GM12878 (cell line): Measurements from ENCODE around the gene SAMSN1. TPM values are rescaled to one million over a fixed set of nuclear protein-coding genes. Genes with fewer than 3 reads are reported as not detected.

Source experiments
- CREB1 ChIP-seq: IDR thresholded peaks from 2 replicates; pipeline ENCODE4 v1.6.1; 2012; ENCODE audit warnings: low read depth, mild to moderate bottlenecking, inconsistent platforms
- FOS ChIP-seq: IDR thresholded peaks from 3 replicates; pipeline ENCODE4 v1.6.1; 2011; ENCODE audit warnings: borderline replicate concordance; ENCODE audit not compliant: insufficient read length; ENCODE audit errors: extremely low read depth
- HDAC2 ChIP-seq: fragments of 200-600 bp; sonication (generic); IDR thresholded peaks from 2 replicates; pipeline ENCODE4 v1.6.1; 2017
- IKZF1 ChIP-seq: fragments of 450-650 bp; conservative IDR thresholded peaks from 2 replicates; pipeline ENCODE4 v1.6.1; 2017; ENCODE audit warnings: antibody characterized with exemption, mild to moderate bottlenecking
- IRF3 ChIP-seq: fragments of 450-650 bp; IDR thresholded peaks from 2 replicates; pipeline ENCODE4 v1.6.1; 2014; ENCODE audit warnings: mild to moderate bottlenecking
- MTA2 ChIP-seq: fragments of 450-650 bp; IDR thresholded peaks from 2 replicates; pipeline ENCODE4 v1.6.1; 2016; ENCODE audit warnings: low read depth, mild to moderate bottlenecking, moderate library complexity
- MYC ChIP-seq: IDR thresholded peaks from 2 replicates; pipeline ENCODE4 v1.6.1; 2011; ENCODE audit warnings: mild to moderate bottlenecking, low read length, moderate library complexity, inconsistent platforms; ENCODE audit not compliant: insufficient read depth, insufficient replicate concordance, insufficient read length, severe bottlenecking
- POLR2A ChIP-seq: IDR thresholded peaks from 2 replicates; pipeline ENCODE4 v1.6.1; 2011; ENCODE audit warnings: low read depth, mild to moderate bottlenecking, low read length
- POU2F2 ChIP-seq: IDR thresholded peaks from 3 replicates; pipeline ENCODE4 v1.6.1; 2011; ENCODE audit warnings: low read depth, mild to moderate bottlenecking, low read length, borderline replicate concordance
- RBBP5 ChIP-seq: fragments of 200-600 bp; sonication (generic); conservative IDR thresholded peaks from 2 replicates; pipeline ENCODE4 v1.6.1; 2016
- SIN3A ChIP-seq: IDR thresholded peaks from 2 replicates; pipeline ENCODE4 v1.6.1; 2012; ENCODE audit warnings: low read depth, low read length, improper control_type of control experiment
- SMAD5 ChIP-seq: IDR thresholded peaks from 2 replicates; pipeline ENCODE4 v1.6.1; 2016; ENCODE audit warnings: antibody characterized with exemption, low read depth
- SRF ChIP-seq, 2 experiments: IDR thresholded peaks; 2 replicates each; pipeline ENCODE4 v1.6.1; 2011; ENCODE audit warnings: low read depth in 2 of 2, low read length in 2 of 2, mild to moderate bottlenecking in 1 of 2, moderate library complexity in 1 of 2
- TBL1XR1 ChIP-seq: IDR thresholded peaks from 2 replicates; pipeline ENCODE4 v1.6.1; 2012; ENCODE audit warnings: low read depth, low read length, improper control_type of control experiment
- TCF12 ChIP-seq: IDR thresholded peaks from 2 replicates; pipeline ENCODE4 v1.6.1; 2011; ENCODE audit warnings: low read depth, mild to moderate bottlenecking, low read length
- YY1 ChIP-seq: IDR thresholded peaks from 2 replicates; pipeline ENCODE4 v1.6.1; 2011; ENCODE audit warnings: low read depth, mild to moderate bottlenecking, low read length
- ZBED1 ChIP-seq: IDR thresholded peaks from 2 replicates; pipeline ENCODE4 v1.6.1; 2016; ENCODE audit warnings: borderline replicate concordance
- ZNF207 ChIP-seq: fragments of 450-650 bp; IDR thresholded peaks from 2 replicates; pipeline ENCODE4 v1.6.1; 2014; ENCODE audit warnings: antibody characterized with exemption, mild to moderate bottlenecking, borderline replicate concordance
- ZNF217 ChIP-seq: fragments of 450-650 bp; IDR thresholded peaks from 2 replicates; pipeline ENCODE4 v1.6.1; 2017; ENCODE audit warnings: antibody characterized with exemption, mild to moderate bottlenecking
- polyA plus RNA-seq, 11 experiments: library from polyadenylated mRNA; depleted of rRNA in 4 of 11; unstranded in 6 of 11; stranded (reverse) in 5 of 11; fragments of >200 nt; fragmentation: Nextera tagmentation in 4 of 11; fragmentation: Illumina TruSeq in 1 of 11; extraction: Ambion mirVana in 4 of 11; extraction: Trizol in 1 of 11; gene quantifications; 1 replicate in 1 of 11; 2 replicates in 10 of 11; pipeline versions ENCODE4 v1.2.1 to v1.2.3, GENCODE V29; 2011 to 2016; ENCODE audit warnings: inconsistent platforms in 2 of 11, missing spikeins in 2 of 11, low read depth in 1 of 11
- total RNA-seq, 4 experiments: library from RNA; depleted of rRNA in 3 of 4; stranded (reverse); fragments of >200 nt in 3 of 4; fragmentation: Illumina TruSeq in 1 of 4; extraction: Trizol in 1 of 4; gene quantifications; 2 replicates each; pipeline versions ENCODE4 v1.2.1 to v1.2.3, GENCODE V29; 2013 to 2021
- TF ChIP-seq, protein P1 (sequence below): IDR thresholded peaks from 2 replicates; pipeline ENCODE4 v1.6.1; 2012; ENCODE audit warnings: low read depth, low read length, improper control_type of control experiment
- TF ChIP-seq, protein P2 (sequence below): fragments of 450-650 bp; IDR thresholded peaks from 2 replicates; pipeline ENCODE4 v1.6.1; 2017; ENCODE audit warnings: mild to moderate bottlenecking, moderate library complexity

SAMSN1 gene
- total and polyA plus RNA-seq, 10 of the 15 experiments (the other 5 are each of a cell fraction or from before 2014, with no cell fraction given) = 23.2 to 102 (median 44.9) TPM

- TF ChIP-seq IRF3 (no peak), RBBP5 (no peak), MTA2 (no peak), CREB1 (peak; percentile 26; the same call in 1 of the 2 replicates), ZNF207 (no peak), SMAD5 (no peak), ZNF217 (no peak), TBL1XR1 (no peak), TCF12 (no peak), HDAC2 (no peak), SIN3A (no peak), YY1 (no peak), SRF (IDR thresholded peaks at IDR 0.05; ENCODE audit: low read depth in 2 of 2, low read length in 2 of 2) (no peak), FOS (no peak), ZBED1 (0 out of 2 replicates have a peak, but pooled peaks have one; percentile 45), IKZF1 (no peak), POU2F2 (peak; percentile 80; the same call in 1 of the 3 replicates), POLR2A (no peak), MYC (no peak)
- TF ChIP-seq, protein P1, sequence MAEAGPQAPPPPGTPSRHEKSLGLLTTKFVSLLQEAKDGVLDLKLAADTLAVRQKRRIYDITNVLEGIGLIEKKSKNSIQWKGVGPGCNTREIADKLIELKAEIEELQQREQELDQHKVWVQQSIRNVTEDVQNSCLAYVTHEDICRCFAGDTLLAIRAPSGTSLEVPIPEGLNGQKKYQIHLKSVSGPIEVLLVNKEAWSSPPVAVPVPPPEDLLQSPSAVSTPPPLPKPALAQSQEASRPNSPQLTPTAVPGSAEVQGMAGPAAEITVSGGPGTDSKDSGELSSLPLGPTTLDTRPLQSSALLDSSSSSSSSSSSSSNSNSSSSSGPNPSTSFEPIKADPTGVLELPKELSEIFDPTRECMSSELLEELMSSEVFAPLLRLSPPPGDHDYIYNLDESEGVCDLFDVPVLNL = no peak
- TF ChIP-seq, protein P2, sequence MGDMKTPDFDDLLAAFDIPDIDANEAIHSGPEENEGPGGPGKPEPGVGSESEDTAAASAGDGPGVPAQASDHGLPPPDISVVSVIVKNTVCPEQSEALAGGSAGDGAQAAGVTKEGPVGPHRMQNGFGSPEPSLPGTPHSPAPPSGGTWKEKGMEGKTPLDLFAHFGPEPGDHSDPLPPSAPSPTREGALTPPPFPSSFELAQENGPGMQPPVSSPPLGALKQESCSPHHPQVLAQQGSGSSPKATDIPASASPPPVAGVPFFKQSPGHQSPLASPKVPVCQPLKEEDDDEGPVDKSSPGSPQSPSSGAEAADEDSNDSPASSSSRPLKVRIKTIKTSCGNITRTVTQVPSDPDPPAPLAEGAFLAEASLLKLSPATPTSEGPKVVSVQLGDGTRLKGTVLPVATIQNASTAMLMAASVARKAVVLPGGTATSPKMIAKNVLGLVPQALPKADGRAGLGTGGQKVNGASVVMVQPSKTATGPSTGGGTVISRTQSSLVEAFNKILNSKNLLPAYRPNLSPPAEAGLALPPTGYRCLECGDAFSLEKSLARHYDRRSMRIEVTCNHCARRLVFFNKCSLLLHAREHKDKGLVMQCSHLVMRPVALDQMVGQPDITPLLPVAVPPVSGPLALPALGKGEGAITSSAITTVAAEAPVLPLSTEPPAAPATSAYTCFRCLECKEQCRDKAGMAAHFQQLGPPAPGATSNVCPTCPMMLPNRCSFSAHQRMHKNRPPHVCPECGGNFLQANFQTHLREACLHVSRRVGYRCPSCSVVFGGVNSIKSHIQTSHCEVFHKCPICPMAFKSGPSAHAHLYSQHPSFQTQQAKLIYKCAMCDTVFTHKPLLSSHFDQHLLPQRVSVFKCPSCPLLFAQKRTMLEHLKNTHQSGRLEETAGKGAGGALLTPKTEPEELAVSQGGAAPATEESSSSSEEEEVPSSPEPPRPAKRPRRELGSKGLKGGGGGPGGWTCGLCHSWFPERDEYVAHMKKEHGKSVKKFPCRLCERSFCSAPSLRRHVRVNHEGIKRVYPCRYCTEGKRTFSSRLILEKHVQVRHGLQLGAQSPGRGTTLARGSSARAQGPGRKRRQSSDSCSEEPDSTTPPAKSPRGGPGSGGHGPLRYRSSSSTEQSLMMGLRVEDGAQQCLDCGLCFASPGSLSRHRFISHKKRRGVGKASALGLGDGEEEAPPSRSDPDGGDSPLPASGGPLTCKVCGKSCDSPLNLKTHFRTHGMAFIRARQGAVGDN = 0 out of 2 replicates have a peak, but pooled peaks have one; percentile 12
Measured at GRCh38 chr21:14482165-14482564, 64.0 kb downstream of the SAMSN1 start (continued).
